HFF-Myc (cell line): ENCODE measurements around the gene WASF3.

Source experiments
- DNase-seq: peaks from one replicate; pipeline ENCODE4 v3.0.0-alpha.2; 2011; ENCODE audit warnings: low read depth; ENCODE audit errors: extremely low read depth
- H3K4me3 ChIP-seq: replicated peaks from 2 replicates; pipeline ENCODE4 v1.5.1; 2011; ENCODE audit warnings: low read depth, mild to moderate bottlenecking, control low read depth, low read length
- TF ChIP-seq, protein P1 (sequence below): IDR thresholded peaks from 2 replicates; pipeline ENCODE4 v1.5.1; 2012; ENCODE audit warnings: mild to moderate bottlenecking, low read depth, low read length, control low read depth; ENCODE audit errors: missing control alignments

WASF3 gene

DNA sequence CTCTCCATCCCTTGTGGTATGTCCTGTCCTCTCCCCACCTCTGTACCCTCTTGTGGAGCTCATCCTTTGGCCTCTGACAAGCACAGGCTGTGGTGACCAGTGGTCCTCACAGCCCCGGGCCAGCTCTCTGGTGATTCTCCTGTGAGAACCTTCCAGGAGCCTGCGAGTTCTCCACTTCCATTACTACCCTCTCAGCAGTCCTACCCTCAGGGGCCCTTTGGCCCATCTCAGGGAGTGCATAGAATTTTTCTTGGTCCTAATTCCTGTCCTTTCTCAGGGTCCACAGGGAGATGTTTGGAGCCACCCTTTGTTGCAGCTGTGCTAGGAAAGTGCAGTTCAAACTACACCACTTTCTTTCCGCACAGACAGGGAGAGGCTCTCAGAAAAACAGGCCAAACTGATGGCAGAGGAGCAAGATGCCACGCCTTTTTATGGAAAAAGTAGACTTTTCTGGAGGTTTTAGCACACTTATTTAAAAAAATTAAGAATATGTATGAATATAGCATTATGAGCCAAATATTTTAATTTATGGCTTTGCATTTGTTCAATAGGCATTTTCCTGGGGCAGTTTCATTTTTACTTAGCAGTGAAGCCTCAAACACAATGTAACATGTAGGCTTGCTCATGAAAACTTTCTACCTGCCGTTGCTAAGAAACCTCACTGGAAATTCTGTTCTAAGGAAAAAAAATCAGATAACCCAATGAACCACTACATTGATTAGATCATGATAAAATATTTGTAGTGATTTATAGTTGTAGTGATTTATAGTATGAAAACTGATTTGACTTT lies 111.1 kb downstream of the WASF3 start:
- no peak overlapping the region for H3K4me3 ChIP-seq
- DNase-seq, result no peak
- TF ChIP-seq, protein P1, sequence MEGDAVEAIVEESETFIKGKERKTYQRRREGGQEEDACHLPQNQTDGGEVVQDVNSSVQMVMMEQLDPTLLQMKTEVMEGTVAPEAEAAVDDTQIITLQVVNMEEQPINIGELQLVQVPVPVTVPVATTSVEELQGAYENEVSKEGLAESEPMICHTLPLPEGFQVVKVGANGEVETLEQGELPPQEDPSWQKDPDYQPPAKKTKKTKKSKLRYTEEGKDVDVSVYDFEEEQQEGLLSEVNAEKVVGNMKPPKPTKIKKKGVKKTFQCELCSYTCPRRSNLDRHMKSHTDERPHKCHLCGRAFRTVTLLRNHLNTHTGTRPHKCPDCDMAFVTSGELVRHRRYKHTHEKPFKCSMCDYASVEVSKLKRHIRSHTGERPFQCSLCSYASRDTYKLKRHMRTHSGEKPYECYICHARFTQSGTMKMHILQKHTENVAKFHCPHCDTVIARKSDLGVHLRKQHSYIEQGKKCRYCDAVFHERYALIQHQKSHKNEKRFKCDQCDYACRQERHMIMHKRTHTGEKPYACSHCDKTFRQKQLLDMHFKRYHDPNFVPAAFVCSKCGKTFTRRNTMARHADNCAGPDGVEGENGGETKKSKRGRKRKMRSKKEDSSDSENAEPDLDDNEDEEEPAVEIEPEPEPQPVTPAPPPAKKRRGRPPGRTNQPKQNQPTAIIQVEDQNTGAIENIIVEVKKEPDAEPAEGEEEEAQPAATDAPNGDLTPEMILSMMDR, result no peak

DNA sequence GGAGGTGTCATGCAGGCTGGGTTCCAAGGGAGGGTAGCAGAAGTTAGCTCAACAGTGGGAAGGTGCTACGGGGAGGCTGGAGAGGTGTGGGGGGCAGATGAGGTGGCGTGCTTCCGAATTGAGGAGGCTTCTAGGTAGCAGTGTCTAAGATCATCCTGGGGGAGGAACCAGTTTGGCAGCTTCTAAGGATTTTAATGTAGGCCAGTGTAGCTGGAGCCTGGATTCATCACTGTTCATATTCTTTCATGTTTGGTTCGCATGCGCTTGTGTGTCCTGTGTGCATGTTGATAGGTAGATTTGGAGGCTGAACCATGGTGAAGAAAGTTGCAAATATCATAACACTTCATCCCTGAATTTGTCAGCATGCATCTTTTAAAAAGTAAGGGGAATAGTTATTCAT lies 116.4 kb downstream of the WASF3 start:
- TF ChIP-seq, protein P1, result no peak
- no peak overlapping the region for H3K4me3 ChIP-seq
- DNase-seq, result no peak

DNA sequence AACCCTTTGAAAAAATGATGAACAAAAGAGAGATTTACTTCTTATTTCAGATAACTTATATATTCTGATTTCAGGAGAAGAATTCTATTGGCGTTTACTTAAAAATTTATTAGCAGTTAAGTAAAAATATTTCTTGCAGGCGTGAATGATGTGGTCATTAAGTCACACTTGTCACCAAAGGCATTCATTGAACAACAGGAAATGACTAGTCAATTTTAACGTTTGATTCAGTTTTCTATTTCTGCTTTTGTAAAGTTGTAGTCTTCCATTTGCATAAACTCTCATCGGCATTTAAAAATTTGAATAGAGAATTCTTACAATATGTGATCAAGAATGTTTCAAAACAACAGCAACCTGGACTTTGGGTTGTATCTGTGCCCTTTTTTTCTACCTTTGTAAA lies 119.7 kb downstream of the WASF3 start:
- no peak for DNase-seq
- TF ChIP-seq, protein P1, result no peak
- no peak overlapping the region for H3K4me3 ChIP-seq

DNA sequence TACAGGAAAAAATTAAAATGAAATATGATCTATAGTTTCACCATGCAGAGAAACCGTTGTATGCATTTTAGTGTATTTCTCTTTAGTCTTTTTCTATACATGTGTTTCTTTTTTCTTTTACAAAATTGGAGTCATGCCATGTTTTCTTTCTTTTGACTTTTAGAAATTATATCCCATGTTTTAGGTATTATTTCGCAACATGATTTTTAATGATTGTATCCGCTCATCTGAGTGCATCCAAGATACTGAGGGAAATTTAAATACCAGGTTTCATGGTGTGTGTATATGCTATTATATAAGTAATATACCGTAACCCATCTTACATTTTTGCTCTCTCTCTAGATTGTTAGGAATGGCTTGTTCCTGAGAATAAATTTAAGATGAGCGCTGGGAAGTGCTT lies 120.8 kb downstream of the WASF3 start:
- no peak for DNase-seq
- no peak overlapping the region for H3K4me3 ChIP-seq
- TF ChIP-seq, protein P1, result no peak

DNA sequence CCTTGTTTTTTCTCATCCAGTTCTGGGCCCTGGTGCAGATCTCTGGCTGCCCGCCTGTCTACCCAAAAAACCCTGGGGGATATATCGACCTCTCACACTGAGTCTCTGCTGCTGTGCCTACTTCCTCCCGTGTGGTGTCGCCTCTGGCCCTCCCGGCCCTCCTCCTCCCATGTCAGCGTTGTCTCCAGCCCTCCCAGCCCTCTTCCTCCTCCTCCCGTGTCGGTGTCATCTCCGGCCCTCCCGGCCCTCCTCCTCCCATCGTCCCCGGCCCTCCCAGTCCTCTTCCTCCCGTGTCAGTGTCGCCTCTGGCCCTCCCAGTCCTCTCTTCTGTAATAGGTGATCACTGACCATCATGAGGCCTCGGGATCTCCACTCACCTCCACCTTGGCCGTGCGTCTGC lies 121.3 kb downstream of the WASF3 start:
- H3K4me3 ChIP-seq, result no peak overlapping the region
- no peak for DNase-seq
- TF ChIP-seq, protein P1, result no peak

DNA sequence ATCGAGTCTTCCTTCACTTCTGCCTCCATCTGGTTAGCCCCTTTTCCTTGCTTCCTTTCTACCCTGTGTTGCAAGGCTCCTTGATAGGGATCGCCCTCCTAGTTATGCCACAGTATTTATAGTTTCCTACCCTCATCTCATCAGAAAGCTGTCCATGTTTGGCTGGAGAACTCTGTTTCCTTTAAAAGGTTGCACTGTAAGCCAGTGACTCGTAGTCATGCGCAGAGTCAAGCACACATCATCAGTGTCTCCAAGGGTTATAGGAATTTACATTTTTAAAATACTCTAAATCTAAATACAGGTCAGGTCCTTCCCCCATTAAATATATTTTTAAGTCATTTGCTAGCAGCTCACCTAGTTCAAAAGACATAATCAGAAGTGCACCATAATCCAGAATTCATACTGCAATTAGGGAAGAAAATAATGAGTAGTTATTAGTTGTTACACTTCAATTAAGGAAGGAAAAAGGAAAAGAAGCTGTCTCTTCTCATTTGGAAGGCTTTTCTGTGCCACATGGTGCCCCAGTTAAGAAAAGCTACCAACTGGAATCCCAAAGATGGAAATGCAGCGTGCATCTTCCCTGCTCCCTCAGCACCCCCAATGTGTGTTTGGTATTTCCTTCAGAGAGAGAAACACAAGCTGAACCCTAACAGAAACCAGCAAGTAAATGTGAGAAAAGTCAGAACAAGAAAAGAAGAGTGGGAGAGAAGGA lies 122.1 kb downstream of the WASF3 start:
- no peak overlapping the region for H3K4me3 ChIP-seq
- no peak for DNase-seq
- TF ChIP-seq, protein P1, result no peak
